Measurements from ENCODE around the gene GRM4. TPM values are rescaled to one million over a fixed set of nuclear protein-coding genes. Genes with fewer than 3 reads are reported as not detected.
A peak's percentile ranks its signal among the peaks of the same experiment; 100 is the strongest.

The GRM4 gene
- total and polyA plus RNA-seq, 9 of the 15 experiments (the other 6 are each of a cell fraction or from before 2014, with no cell fraction given) = 0.18 TPM; not detected in 8

GRCh38 chr6:34132486-34133185, 13.3 kb downstream of the GRM4 start (continued):
- TF ChIP-seq, protein P1, sequence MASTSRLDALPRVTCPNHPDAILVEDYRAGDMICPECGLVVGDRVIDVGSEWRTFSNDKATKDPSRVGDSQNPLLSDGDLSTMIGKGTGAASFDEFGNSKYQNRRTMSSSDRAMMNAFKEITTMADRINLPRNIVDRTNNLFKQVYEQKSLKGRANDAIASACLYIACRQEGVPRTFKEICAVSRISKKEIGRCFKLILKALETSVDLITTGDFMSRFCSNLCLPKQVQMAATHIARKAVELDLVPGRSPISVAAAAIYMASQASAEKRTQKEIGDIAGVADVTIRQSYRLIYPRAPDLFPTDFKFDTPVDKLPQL (IDR thresholded peaks at IDR 0.05; ENCODE audit: extremely low read depth, insufficient read length) = no peak
- TF ChIP-seq HDAC2 (IDR thresholded peaks at IDR 0.05) (peak; percentile 56; the same call in 1 of the 2 replicates), ASH1L (IDR thresholded peaks at IDR 0.05; ENCODE audit: borderline replicate concordance, low read depth, partially characterized antibody) (no peak), EHMT2 (IDR thresholded peaks at IDR 0.05) (peak; percentile 99), POLR3A (IDR thresholded peaks at IDR 0.05; ENCODE audit: borderline replicate concordance, extremely low read depth, insufficient read depth, insufficient read length) (no peak), CBX2 (IDR thresholded peaks at IDR 0.05; ENCODE audit: insufficient read depth, low read length, poor library complexity, severe bottlenecking) (no peak), ZNF232 (CRISPR knock-in tag; IDR thresholded peaks at IDR 0.05) (no peak), ETV6 (IDR thresholded peaks at IDR 0.05; ENCODE audit: borderline replicate concordance in 1 of 2, low read depth in 2 of 2, low read length in 1 of 2) (no peak), ETV6 (CRISPR knock-in tag; IDR thresholded peaks at IDR 0.05; ENCODE audit: borderline replicate concordance) (peak; percentile 51; the same call in 1 of the 2 replicates), REST (IDR thresholded peaks at IDR 0.05; ENCODE audit: borderline replicate concordance) (peak; percentile 99), REST (CRISPR knock-in tag; IDR thresholded peaks at IDR 0.05; ENCODE audit: low read depth) (peak; percentile 97), TSC22D4 (tag; IDR thresholded peaks at IDR 0.05) (no peak), CREM (IDR thresholded peaks at IDR 0.05; ENCODE audit: low read depth) (no peak), EGR1 (conservative IDR thresholded peaks at IDR 0.05) (no peak)
- TF ChIP-seq, protein P2, sequence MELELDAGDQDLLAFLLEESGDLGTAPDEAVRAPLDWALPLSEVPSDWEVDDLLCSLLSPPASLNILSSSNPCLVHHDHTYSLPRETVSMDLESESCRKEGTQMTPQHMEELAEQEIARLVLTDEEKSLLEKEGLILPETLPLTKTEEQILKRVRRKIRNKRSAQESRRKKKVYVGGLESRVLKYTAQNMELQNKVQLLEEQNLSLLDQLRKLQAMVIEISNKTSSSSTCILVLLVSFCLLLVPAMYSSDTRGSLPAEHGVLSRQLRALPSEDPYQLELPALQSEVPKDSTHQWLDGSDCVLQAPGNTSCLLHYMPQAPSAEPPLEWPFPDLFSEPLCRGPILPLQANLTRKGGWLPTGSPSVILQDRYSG (tag; conservative IDR thresholded peaks at IDR 0.05; ENCODE audit: low read depth) = peak; percentile 34; the same call in 1 of the 2 replicates
